GM12891 (cell line): Measurements from ENCODE around the gene EDEM3.

ENCODE experiments used
- PAX5 ChIP-seq: IDR thresholded peaks from 2 replicates; pipeline ENCODE4 v1.6.1; 2011; ENCODE audit warnings: low read length, moderate library complexity, mild to moderate bottlenecking; ENCODE audit not compliant: insufficient read depth, severe bottlenecking
- POLR2A ChIP-seq: IDR thresholded peaks from 2 replicates; pipeline ENCODE4 v1.6.1; 2011; ENCODE audit warnings: low read depth, low read length, control low read depth
- TAF1 ChIP-seq: IDR thresholded peaks from 2 replicates; pipeline ENCODE4 v1.6.1; 2011; ENCODE audit warnings: low read depth, low read length, control low read depth

GRCh38 chr1:184759651-184760050 lies 5.0 kb upstream of the EDEM3 start:
- TF ChIP-seq POLR2A, result no peak
- no peak for TF ChIP-seq PAX5
- no peak for TF ChIP-seq TAF1
